ENCODE data around the gene RAB7A.

DNA sequence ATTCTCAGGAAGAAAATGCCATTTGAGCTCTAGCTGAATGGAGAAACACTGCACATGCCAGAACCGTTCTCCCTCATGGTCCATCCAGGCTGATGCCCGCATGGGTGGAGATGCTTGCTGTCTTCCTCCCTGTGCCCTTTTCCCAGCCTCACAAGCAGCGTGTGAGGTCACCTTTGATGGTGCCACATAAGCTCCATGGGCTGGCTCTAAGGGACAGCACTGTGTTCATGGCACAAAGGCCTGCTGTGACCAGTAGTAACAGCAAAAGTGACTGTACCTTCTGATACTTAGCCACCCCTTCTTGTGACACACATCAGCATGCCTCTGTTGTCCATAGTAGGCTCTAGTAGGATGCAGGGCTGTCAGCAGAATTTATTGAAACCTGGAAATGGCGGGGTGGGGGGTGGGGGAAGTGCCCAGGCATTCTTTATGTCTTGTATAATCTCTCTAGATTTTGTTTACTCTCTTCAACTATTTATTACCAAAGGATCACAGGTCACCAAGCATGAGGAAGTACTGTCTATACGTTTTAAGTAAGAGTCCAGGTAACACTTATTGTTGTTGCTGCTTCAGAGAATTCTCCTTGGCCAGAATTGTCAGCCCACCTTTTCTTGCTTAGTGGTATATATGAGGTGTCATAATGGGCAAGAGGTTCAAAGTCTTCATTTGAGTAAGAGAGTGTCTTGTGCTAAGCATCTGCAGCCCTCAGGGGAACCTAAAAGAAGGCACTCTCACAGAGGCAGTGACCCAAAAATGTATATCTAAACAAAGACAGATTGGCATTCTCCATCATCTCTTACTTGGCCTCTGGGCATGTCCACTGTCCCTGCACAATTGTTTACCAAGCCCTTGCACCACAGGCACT lies 56.5 kb downstream of the RAB7A start:
- TF ChIP-seq, protein P1, sequence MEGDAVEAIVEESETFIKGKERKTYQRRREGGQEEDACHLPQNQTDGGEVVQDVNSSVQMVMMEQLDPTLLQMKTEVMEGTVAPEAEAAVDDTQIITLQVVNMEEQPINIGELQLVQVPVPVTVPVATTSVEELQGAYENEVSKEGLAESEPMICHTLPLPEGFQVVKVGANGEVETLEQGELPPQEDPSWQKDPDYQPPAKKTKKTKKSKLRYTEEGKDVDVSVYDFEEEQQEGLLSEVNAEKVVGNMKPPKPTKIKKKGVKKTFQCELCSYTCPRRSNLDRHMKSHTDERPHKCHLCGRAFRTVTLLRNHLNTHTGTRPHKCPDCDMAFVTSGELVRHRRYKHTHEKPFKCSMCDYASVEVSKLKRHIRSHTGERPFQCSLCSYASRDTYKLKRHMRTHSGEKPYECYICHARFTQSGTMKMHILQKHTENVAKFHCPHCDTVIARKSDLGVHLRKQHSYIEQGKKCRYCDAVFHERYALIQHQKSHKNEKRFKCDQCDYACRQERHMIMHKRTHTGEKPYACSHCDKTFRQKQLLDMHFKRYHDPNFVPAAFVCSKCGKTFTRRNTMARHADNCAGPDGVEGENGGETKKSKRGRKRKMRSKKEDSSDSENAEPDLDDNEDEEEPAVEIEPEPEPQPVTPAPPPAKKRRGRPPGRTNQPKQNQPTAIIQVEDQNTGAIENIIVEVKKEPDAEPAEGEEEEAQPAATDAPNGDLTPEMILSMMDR (conservative IDR thresholded peaks at IDR 0.05; ENCODE audit: low read depth in 2 of 2) = no peak
- TF ChIP-seq POLR2AphosphoS5 (IDR thresholded peaks at IDR 0.05; ENCODE audit: low read depth) = no peak
- TF ChIP-seq CREB1 (CRISPR knock-in tag; IDR thresholded peaks at IDR 0.05; ENCODE audit: low read depth) = no peak
- no peak for TF ChIP-seq EZH2 (IDR thresholded peaks at IDR 0.05; ENCODE audit: low read depth, unreplicated experiment)
- TF ChIP-seq JUNB (IDR thresholded peaks at IDR 0.05; ENCODE audit: unreplicated experiment) = no peak
- TF ChIP-seq, protein P2, sequence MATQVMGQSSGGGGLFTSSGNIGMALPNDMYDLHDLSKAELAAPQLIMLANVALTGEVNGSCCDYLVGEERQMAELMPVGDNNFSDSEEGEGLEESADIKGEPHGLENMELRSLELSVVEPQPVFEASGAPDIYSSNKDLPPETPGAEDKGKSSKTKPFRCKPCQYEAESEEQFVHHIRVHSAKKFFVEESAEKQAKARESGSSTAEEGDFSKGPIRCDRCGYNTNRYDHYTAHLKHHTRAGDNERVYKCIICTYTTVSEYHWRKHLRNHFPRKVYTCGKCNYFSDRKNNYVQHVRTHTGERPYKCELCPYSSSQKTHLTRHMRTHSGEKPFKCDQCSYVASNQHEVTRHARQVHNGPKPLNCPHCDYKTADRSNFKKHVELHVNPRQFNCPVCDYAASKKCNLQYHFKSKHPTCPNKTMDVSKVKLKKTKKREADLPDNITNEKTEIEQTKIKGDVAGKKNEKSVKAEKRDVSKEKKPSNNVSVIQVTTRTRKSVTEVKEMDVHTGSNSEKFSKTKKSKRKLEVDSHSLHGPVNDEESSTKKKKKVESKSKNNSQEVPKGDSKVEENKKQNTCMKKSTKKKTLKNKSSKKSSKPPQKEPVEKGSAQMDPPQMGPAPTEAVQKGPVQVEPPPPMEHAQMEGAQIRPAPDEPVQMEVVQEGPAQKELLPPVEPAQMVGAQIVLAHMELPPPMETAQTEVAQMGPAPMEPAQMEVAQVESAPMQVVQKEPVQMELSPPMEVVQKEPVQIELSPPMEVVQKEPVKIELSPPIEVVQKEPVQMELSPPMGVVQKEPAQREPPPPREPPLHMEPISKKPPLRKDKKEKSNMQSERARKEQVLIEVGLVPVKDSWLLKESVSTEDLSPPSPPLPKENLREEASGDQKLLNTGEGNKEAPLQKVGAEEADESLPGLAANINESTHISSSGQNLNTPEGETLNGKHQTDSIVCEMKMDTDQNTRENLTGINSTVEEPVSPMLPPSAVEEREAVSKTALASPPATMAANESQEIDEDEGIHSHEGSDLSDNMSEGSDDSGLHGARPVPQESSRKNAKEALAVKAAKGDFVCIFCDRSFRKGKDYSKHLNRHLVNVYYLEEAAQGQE (IDR thresholded peaks at IDR 0.05; ENCODE audit: unreplicated experiment) = no peak
- TF ChIP-seq EZH2phosphoT487 (IDR thresholded peaks at IDR 0.05; ENCODE audit: unreplicated experiment) = no peak
